OCI-LY1 (cell line): ENCODE results near the gene FFAR4.

Experiments
- H2AFZ ChIP-seq: fragments of 200-600 bp; sonication (generic), shearing (Covaris generic); 2 replicates; pipeline ENCODE4 v1.6.0; 2014; ENCODE audit warnings: antibody characterized with exemption, mild to moderate bottlenecking, low read length
- H3F3A ChIP-seq: fragments of 200-600 bp; sonication (generic), shearing (Covaris generic); 2 replicates; pipeline ENCODE4 v1.6.0; 2014; ENCODE audit warnings: mild to moderate bottlenecking, antibody characterized with exemption, low read length, moderate library complexity; ENCODE audit not compliant: insufficient read depth
- H3K27ac ChIP-seq: fragments of 200-600 bp; sonication (generic); 2 replicates; pipeline ENCODE4 v1.5.1; 2014; ENCODE audit warnings: low read length, mixed run types, mild to moderate bottlenecking, low read depth; ENCODE audit not compliant: poor library complexity, severe bottlenecking
- H3K27me3 ChIP-seq: fragments of 200-600 bp; sonication (generic); 2 replicates; pipeline ENCODE4 v1.6.0; 2014; ENCODE audit warnings: antibody characterized with exemption, mild to moderate bottlenecking, low read length, moderate library complexity; ENCODE audit not compliant: insufficient read depth
- H3K36me3 ChIP-seq: fragments of 200-600 bp; sonication (generic); 2 replicates; pipeline ENCODE4 v1.6.1; 2014; ENCODE audit warnings: mild to moderate bottlenecking, antibody characterized with exemption, low read length, moderate library complexity, mixed read lengths; ENCODE audit not compliant: insufficient read depth
- H3K4me1 ChIP-seq: fragments of 200-600 bp; sonication (generic); 2 replicates; pipeline ENCODE4 v1.5.1; 2014; ENCODE audit warnings: mild to moderate bottlenecking, low read length, moderate library complexity; ENCODE audit not compliant: insufficient read depth, severe bottlenecking
- H3K4me2 ChIP-seq: fragments of 200-600 bp; sonication (generic), shearing (Covaris generic); 2 replicates; pipeline ENCODE4 v1.6.1; 2014; ENCODE audit warnings: low read length
- H3K4me3 ChIP-seq: fragments of 200-600 bp; sonication (generic); 2 replicates; pipeline ENCODE4 v1.5.1; 2014; ENCODE audit warnings: low read length, low read depth, mild to moderate bottlenecking, mixed read lengths; ENCODE audit not compliant: poor library complexity, severe bottlenecking
- H3K79me2 ChIP-seq: fragments of 200-600 bp; shearing (Covaris generic); 2 replicates; pipeline ENCODE4 v1.6.1; 2016; ENCODE audit warnings: mixed run types, low read length, mixed read lengths; ENCODE audit not compliant: insufficient read depth
- H3K9ac ChIP-seq: fragments of 200-600 bp; sonication (generic), shearing (Covaris generic); 2 replicates; pipeline ENCODE4 v1.6.1; 2014; ENCODE audit warnings: mild to moderate bottlenecking, low read length, mixed read lengths
- H3K9me2 ChIP-seq: fragments of 200-600 bp; sonication (generic), shearing (Covaris generic); 2 replicates; pipeline ENCODE4 v1.6.1; 2014; ENCODE audit warnings: low read depth, mild to moderate bottlenecking, low read length, mixed read lengths
- H3K9me3 ChIP-seq: fragments of 200-600 bp; shearing (Covaris generic); 2 replicates; pipeline ENCODE4 v1.6.1; 2014; ENCODE audit warnings: low read length, mixed read lengths
- H4K20me1 ChIP-seq: fragments of 200-600 bp; sonication (generic), shearing (Covaris generic); 2 replicates; pipeline ENCODE4 v1.6.0; 2016; ENCODE audit warnings: mild to moderate bottlenecking, low read length; ENCODE audit not compliant: insufficient read depth
- CTCF ChIP-seq: fragments of 200-600 bp; sonication (generic), shearing (Covaris generic); IDR thresholded peaks from 2 replicates; pipeline ENCODE4 v1.5.1; 2017; ENCODE audit warnings: mild to moderate bottlenecking, antibody characterized with exemption, low read length, moderate library complexity, mixed read lengths
- EZH2 ChIP-seq: fragments of 200-600 bp; sonication (generic), shearing (Covaris generic); IDR thresholded peaks from 2 replicates; pipeline ENCODE4 v1.8.0; 2017; ENCODE audit warnings: borderline replicate concordance, mixed run types, mild to moderate bottlenecking, antibody characterized with exemption, low read length, moderate library complexity, mixed read lengths

FFAR4 gene

GRCh38 chr10:93628858-93629257 lies 62.4 kb downstream of the FFAR4 start:
- no peaks in the 10 kb centered on the region for H3K36me3 ChIP-seq
- no peaks in the 10 kb centered on the region for H3K9me2 ChIP-seq
- TF ChIP-seq CTCF (no peak), EZH2 (no peak)
- H3K9ac ChIP-seq, result no peak overlapping the region
- no peaks in the 10 kb centered on the region for H3K79me2 ChIP-seq
- no peak overlapping the region for H2AFZ ChIP-seq
- H3K27ac ChIP-seq, result no peak overlapping the region
- no peaks in the 10 kb centered on the region for H3F3A ChIP-seq
- no peak overlapping the region for H3K4me3 ChIP-seq
- no peaks in the 10 kb centered on the region for H3K9me3 ChIP-seq
- no peaks in the 10 kb centered on the region for H3K4me1 ChIP-seq
- no peaks in the 10 kb centered on the region for H3K27me3 ChIP-seq
- H4K20me1 ChIP-seq, result no peaks in the 10 kb centered on the region
- H3K4me2 ChIP-seq, result no peak overlapping the region

DNA sequence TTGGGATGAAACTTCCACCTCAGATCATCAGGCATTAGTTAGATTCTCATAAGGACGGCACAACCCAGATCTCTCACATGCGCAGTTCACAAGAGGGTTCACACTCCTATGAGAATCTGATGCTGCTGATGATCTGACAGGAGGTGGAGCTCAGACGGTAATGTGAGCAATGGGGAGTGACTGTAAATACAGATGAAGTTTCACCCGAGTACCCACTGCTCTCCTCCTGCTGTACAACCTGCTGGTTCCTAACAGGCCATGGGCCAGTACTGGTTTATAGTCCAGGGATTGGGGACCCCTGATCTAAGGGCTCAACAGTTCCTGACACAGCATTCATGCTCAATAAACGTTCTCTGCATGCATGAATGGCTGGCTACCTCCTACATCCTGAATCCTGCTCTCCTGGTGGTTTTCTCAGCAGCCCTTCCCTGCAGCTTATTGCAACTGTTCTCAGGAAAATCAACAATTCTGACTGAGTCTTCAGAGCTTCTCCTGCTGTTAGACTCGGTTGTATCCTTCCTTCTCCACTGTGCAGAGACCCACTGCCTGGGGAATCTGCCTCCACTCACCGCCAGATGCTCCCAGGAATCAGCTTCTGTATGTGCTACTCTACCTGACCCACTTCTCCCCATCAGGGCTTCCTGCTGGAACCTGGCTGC lies 63.3 kb downstream of the FFAR4 start:
- Histone ChIP-seq H3K4me3 (no peak overlapping the region), H3K4me1 (no peaks in the 10 kb centered on the region), H3K27me3 (no peaks in the 10 kb centered on the region), H4K20me1 (no peaks in the 10 kb centered on the region), H3K9me3 (no peaks in the 10 kb centered on the region), H3K4me2 (no peak overlapping the region), H3K36me3 (no peaks in the 10 kb centered on the region), H3K9ac (no peak overlapping the region), H3K79me2 (no peaks in the 10 kb centered on the region), H3K9me2 (no peaks in the 10 kb centered on the region), H2AFZ (no peak overlapping the region), H3K27ac (no peak overlapping the region), H3F3A (no peaks in the 10 kb centered on the region)
- TF ChIP-seq EZH2, result no peak
- no peak for TF ChIP-seq CTCF

GRCh38 chr10:93630625-93631557 lies 64.4 kb downstream of the FFAR4 start:
- H3K36me3 ChIP-seq, result no peaks in the 10 kb centered on the region
- no peaks in the 10 kb centered on the region for H4K20me1 ChIP-seq
- H3K9me3 ChIP-seq, result no peaks in the 10 kb centered on the region
- no peak overlapping the region for H3K4me3 ChIP-seq
- H3K27ac ChIP-seq, result no peak overlapping the region
- H3K27me3 ChIP-seq, result no peaks in the 10 kb centered on the region
- H3K4me1 ChIP-seq, result no peaks in the 10 kb centered on the region
- no peaks in the 10 kb centered on the region for H3K79me2 ChIP-seq
- TF ChIP-seq EZH2, result no peak
- no peak for TF ChIP-seq CTCF
- no peak overlapping the region for H3K4me2 ChIP-seq
- H3K9ac ChIP-seq, result no peak overlapping the region
- no peaks in the 10 kb centered on the region for H3F3A ChIP-seq
- H2AFZ ChIP-seq, result no peak overlapping the region
- no peaks in the 10 kb centered on the region for H3K9me2 ChIP-seq
